SK-N-SH (cell line): ENCODE data around the gene TMIGD2. TPM values are rescaled to one million over a fixed set of nuclear protein-coding genes. Genes with fewer than 3 reads are reported as not detected.

Experiments
- CTCF ChIA-PET: fragments of 300-600, 350-600 bp; formaldehyde crosslinking; extraction: SDS; loops from one replicate; lab custom pipeline; 2021; lab: Yijun Ruan, JAX
- POLR2A ChIA-PET: fragments of 350-600 bp; sonication (Branson Sonifier 250); formaldehyde crosslinking; extraction: SDS; loops from one replicate; lab custom pipeline; 2020; ENCODE audit warnings: antibody characterized with exemption, inconsistent platforms; lab: Yijun Ruan, JAX
- DNase-seq: peaks from one replicate; pipeline ENCODE4 v3.0.0; 2012
- H2AFZ ChIP-seq: fragments of 200-600 bp; sonication (generic); 2 replicates; pipeline ENCODE4 v1.8.1; 2016; ENCODE audit warnings: antibody characterized with exemption, mild to moderate bottlenecking, low read depth
- H3F3A ChIP-seq: fragments of 200-600 bp; sonication (generic); replicated peaks from 2 replicates; pipeline ENCODE3; 2016; ENCODE audit warnings: antibody characterized with exemption, mild to moderate bottlenecking; ENCODE audit not compliant: insufficient read depth
- H3K27ac ChIP-seq, 2 experiments: fragments of 200-500 bp in 1 of 2; fragments of 200-600 bp in 1 of 2; sonication (Bioruptor generic) in 1 of 2; sonication (generic), shearing (Covaris generic) in 1 of 2; 2 replicates each; pipeline versions ENCODE4 v1.5.1 to v1.6.1; 2014 to 2016; ENCODE audit warnings: low read depth in 2 of 2, inconsistent platforms in 1 of 2, low read length in 1 of 2, mild to moderate bottlenecking in 1 of 2, mixed read lengths in 1 of 2
- H3K27me3 ChIP-seq: fragments of 200-600 bp; sonication (generic), shearing (Covaris generic); 2 replicates; pipeline ENCODE4 v1.6.1; 2016; ENCODE audit warnings: mixed run types; ENCODE audit not compliant: insufficient read depth
- H3K36me3 ChIP-seq, 2 experiments: fragments of 200-500 bp in 1 of 2; fragments of 200-600 bp in 1 of 2; sonication (Bioruptor generic) in 1 of 2; sonication (generic) in 1 of 2; replicated peaks in 1 of 2; 2 replicates each; pipeline versions ENCODE3 to v1.5.1; 2014 to 2016; ENCODE audit warnings: low read length in 1 of 2, mild to moderate bottlenecking in 1 of 2; ENCODE audit not compliant: insufficient read depth in 2 of 2, control insufficient read depth in 1 of 2
- H3K4me1 ChIP-seq, 2 experiments: fragments of 200-500 bp in 1 of 2; fragments of 200-600 bp in 1 of 2; sonication (Bioruptor generic) in 1 of 2; sonication (generic), shearing (Covaris generic) in 1 of 2; 2 replicates each; pipeline versions ENCODE4 v1.5.1 to v1.6.1; 2014 to 2016; ENCODE audit warnings: low read depth in 1 of 2, low read length in 1 of 2, mixed run types in 1 of 2; ENCODE audit not compliant: insufficient read depth in 2 of 2, control insufficient read depth in 1 of 2
- H3K4me2 ChIP-seq: fragments of 200-600 bp; sonication (generic), shearing (Covaris generic); 2 replicates; pipeline ENCODE4 v1.6.1; 2017; ENCODE audit warnings: mixed run types
- H3K4me3 ChIP-seq, 2 experiments: fragments of 200-500 bp in 1 of 2; fragments of 200-600 bp in 1 of 2; sonication (Bioruptor generic) in 1 of 2; sonication (generic), shearing (Covaris generic) in 1 of 2; 2 replicates each; pipeline versions ENCODE4 v1.5.1 to v1.8.1; 2014 to 2016; ENCODE audit warnings: low read depth in 2 of 2, inconsistent platforms in 1 of 2, low read length in 1 of 2, mild to moderate bottlenecking in 1 of 2, mixed read lengths in 1 of 2, moderate library complexity in 1 of 2
- H3K79me2 ChIP-seq: fragments of 200-600 bp; sonication (generic); 2 replicates; pipeline ENCODE4 v1.8.1; 2017; ENCODE audit warnings: mild to moderate bottlenecking; ENCODE audit not compliant: insufficient read depth
- H3K9ac ChIP-seq: fragments of 200-600 bp; sonication (generic); 2 replicates; pipeline ENCODE4 v1.6.1; 2017; ENCODE audit warnings: mixed run types
- H3K9me2 ChIP-seq: fragments of 200-600 bp; sonication (generic); 2 replicates; pipeline ENCODE4 v1.6.1; 2017; ENCODE audit warnings: mixed run types
- H3K9me3 ChIP-seq: fragments of 200-600 bp; sonication (generic); 2 replicates; pipeline ENCODE4 v1.6.1; 2017; ENCODE audit warnings: mixed run types, mild to moderate bottlenecking, moderate library complexity
- H4K20me1 ChIP-seq: fragments of 200-600 bp; sonication (generic); 2 replicates; pipeline ENCODE4 v1.6.1; 2017; ENCODE audit warnings: mild to moderate bottlenecking, mixed run types; ENCODE audit not compliant: insufficient read depth
- CHD2 ChIP-seq: fragments of 150-350 bp; IDR thresholded peaks from 2 replicates; pipeline ENCODE4 v1.6.1; 2018; ENCODE audit warnings: low read length; ENCODE audit not compliant: partially characterized antibody
- EP300 ChIP-seq, 2 experiments: IDR thresholded peaks; 2 replicates each; pipeline versions ENCODE4 v1.4.0 to v1.6.1; 2012; ENCODE audit warnings: borderline replicate concordance in 1 of 2, low read depth in 1 of 2, low read length in 1 of 2
- FOSL2 ChIP-seq: IDR thresholded peaks from 2 replicates; pipeline ENCODE4 v1.4.0; 2012; ENCODE audit warnings: low read depth, mild to moderate bottlenecking, moderate library complexity, borderline replicate concordance
- FOXJ3 ChIP-seq: sonication (generic); formaldehyde crosslinking; IDR thresholded peaks from 2 replicates; pipeline ENCODE4 v1.5.1; 2020; ENCODE audit warnings: mild to moderate bottlenecking, missing genetic modification reagents
- FOXM1 ChIP-seq: IDR thresholded peaks from 2 replicates; pipeline ENCODE4 v1.4.0; 2012; ENCODE audit warnings: low read depth, mild to moderate bottlenecking
- GATA2 ChIP-seq: sonication (generic); formaldehyde crosslinking; IDR thresholded peaks from 2 replicates; pipeline ENCODE4 v1.5.0; 2020; ENCODE audit warnings: mild to moderate bottlenecking, missing genetic modification reagents
- JUND ChIP-seq: IDR thresholded peaks from 2 replicates; pipeline ENCODE4 v1.4.0; 2012
- MEF2A ChIP-seq: IDR thresholded peaks from 2 replicates; pipeline ENCODE4 v1.4.0; 2012; ENCODE audit warnings: low read depth, borderline replicate concordance
- MXI1 ChIP-seq: IDR thresholded peaks from 2 replicates; pipeline ENCODE4 v1.6.1; 2012; ENCODE audit warnings: mild to moderate bottlenecking, low read depth, low read length, improper control_type of control experiment
- NFIC ChIP-seq: IDR thresholded peaks from 2 replicates; pipeline ENCODE4 v1.4.0; 2012; ENCODE audit warnings: borderline replicate concordance
- POLR2AphosphoS5 ChIP-seq: IDR thresholded peaks from 2 replicates; pipeline ENCODE4 v1.6.1; 2012; ENCODE audit warnings: low read depth, low read length
- RFX5 ChIP-seq: IDR thresholded peaks from 2 replicates; pipeline ENCODE4 v1.6.1; 2012; ENCODE audit warnings: mild to moderate bottlenecking, improper control_type of control experiment, low read length
- RXRA ChIP-seq: IDR thresholded peaks from 2 replicates; pipeline ENCODE4 v1.4.0; 2012; ENCODE audit warnings: low read depth, mild to moderate bottlenecking, borderline replicate concordance
- TAF1 ChIP-seq: IDR thresholded peaks from 2 replicates; pipeline ENCODE4 v1.6.1; 2012; ENCODE audit warnings: low read depth, mild to moderate bottlenecking, low read length, moderate library complexity, borderline replicate concordance
- TCF12 ChIP-seq: IDR thresholded peaks from 2 replicates; pipeline ENCODE4 v1.4.0; 2012
- YY1 ChIP-seq: IDR thresholded peaks from 2 replicates; pipeline ENCODE4 v1.4.0; 2012; ENCODE audit warnings: low read depth, mild to moderate bottlenecking
- WGBS: methylation state at CpG from one replicate; pipeline ENCODE4 v1.1.6; 2017; ENCODE audit warnings: low lambda C conversion rate; 5-methylcytosine and 5-hydroxymethylcytosine counted together
- polyA plus RNA-seq, 3 experiments: library from polyadenylated mRNA; depleted of rRNA; stranded (reverse); fragments of >200 nt; gene quantifications; 2 replicates each; pipeline ENCODE4 v1.2.3, GENCODE V29; 2012
- TF ChIP-seq, protein P1 (sequence below): IDR thresholded peaks from 2 replicates; pipeline ENCODE4 v1.4.0; 2012; ENCODE audit warnings: low read depth, borderline replicate concordance
- TF ChIP-seq, protein P2 (sequence below): fragments of 200-600 bp; sonication (generic); IDR thresholded peaks from 2 replicates; pipeline ENCODE4 v1.6.1; 2017; ENCODE audit warnings: antibody characterized with exemption, mild to moderate bottlenecking, moderate library complexity
- TF ChIP-seq, protein P3 (sequence below): fragments of 150-350 bp; IDR thresholded peaks from 2 replicates; pipeline ENCODE4 v1.6.1; 2016; ENCODE audit warnings: mild to moderate bottlenecking, low read depth, low read length
- TF ChIP-seq, protein P4 (sequence below): fragments of 150-350 bp; IDR thresholded peaks from 2 replicates; pipeline ENCODE4 v1.6.1; 2017; ENCODE audit warnings: antibody characterized with exemption, low read length, low read depth, borderline replicate concordance

Gene TMIGD2
- polyA plus RNA-seq, 1 of the 3 experiments (the other 2 are of a cell fraction) = not detected

DNA sequence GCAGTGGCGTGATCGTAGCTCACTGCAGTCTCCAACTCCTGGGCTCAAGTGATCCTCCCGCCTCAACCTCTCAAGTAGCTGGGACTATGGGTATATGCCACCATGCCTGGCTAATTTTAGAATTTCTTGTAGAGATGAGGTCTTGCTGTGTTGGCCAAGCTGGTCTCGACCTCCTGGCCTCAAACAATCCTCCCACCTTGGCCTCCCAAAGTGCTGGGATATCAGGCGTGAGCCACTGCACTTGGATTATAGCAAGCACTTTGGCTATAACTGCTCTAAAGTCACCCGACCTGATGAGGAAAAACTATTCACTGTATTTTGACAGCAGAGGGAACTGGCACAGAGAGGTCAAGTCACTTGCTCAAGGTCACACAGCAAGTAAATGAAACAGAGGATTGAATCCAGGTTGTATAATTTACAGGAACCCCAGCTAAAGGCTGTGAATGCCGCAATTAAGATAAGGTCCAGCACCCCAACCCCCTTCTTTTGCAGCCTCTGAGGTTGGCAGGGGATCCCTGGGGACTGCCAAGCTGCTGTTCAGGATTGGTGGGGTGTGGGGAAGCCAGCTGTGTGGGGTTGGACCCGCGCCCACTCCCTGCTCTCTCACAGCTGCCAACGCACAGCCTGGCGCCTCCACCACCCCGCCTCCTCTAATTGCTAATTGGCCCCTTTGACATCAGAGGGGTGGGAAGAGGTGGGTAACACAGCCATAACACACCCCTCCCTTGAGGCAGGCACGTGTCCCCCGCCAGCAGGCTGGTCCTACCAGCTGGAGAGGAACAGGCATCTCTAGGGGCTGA is 6.0 kb downstream of the TMIGD2 start (continued):
- TF ChIP-seq, protein P1, sequence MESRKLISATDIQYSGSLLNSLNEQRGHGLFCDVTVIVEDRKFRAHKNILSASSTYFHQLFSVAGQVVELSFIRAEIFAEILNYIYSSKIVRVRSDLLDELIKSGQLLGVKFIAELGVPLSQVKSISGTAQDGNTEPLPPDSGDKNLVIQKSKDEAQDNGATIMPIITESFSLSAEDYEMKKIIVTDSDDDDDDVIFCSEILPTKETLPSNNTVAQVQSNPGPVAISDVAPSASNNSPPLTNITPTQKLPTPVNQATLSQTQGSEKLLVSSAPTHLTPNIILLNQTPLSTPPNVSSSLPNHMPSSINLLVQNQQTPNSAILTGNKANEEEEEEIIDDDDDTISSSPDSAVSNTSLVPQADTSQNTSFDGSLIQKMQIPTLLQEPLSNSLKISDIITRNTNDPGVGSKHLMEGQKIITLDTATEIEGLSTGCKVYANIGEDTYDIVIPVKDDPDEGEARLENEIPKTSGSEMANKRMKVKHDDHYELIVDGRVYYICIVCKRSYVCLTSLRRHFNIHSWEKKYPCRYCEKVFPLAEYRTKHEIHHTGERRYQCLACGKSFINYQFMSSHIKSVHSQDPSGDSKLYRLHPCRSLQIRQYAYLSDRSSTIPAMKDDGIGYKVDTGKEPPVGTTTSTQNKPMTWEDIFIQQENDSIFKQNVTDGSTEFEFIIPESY = no peak
- TF ChIP-seq RXRA = no peak

DNA sequence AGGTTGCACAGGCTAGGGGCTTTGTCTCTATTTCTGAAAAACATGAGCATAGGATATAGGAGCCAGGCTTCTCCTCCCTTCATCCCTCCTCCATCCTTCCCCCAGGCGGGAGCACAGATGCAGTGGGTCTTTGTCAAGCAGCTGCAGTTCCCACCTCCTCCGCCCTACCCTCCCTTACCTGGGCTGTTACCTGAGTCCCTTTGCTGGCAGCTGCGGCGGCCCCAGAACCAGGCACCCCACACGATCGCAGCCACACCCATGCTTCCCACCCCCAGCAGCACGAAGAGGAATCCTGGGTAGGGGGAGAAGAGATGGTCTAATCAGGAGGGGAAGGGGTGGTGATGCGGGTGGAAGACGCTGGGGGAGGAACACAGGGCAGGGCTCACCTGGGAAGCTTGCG is 7.8 kb downstream of the TMIGD2 start:
- WGBS = 84% methylated on average over 10 of the region's 10 CpGs
- H3K9me2 ChIP-seq = no peaks in the 10 kb centered on the region
- H3K9me3 ChIP-seq = no peaks in the 10 kb centered on the region
- H3K79me2 ChIP-seq = no peaks in the 10 kb centered on the region
- H3K4me1 ChIP-seq = peaks cover 0 to 17% of the 10 kb centered on the region in 2 experiments; a peak in 1 of 4 replicates
- TF ChIP-seq TAF1 (no peak), MXI1 (no peak), CHD2 (no peak), MEF2A (no peak), JUND (no peak), EP300 (IDR thresholded peaks at IDR 0.05; ENCODE audit: borderline replicate concordance in 1 of 2, low read depth in 1 of 2, low read length in 1 of 2) (no peak), YY1 (no peak), FOXJ3 (CRISPR knock-in tag) (no peak), POLR2AphosphoS5 (no peak), NFIC (no peak), FOSL2 (no peak), TCF12 (no peak), FOXM1 (no peak), RFX5 (no peak), GATA2 (no peak)
- TF ChIP-seq, protein P2, sequence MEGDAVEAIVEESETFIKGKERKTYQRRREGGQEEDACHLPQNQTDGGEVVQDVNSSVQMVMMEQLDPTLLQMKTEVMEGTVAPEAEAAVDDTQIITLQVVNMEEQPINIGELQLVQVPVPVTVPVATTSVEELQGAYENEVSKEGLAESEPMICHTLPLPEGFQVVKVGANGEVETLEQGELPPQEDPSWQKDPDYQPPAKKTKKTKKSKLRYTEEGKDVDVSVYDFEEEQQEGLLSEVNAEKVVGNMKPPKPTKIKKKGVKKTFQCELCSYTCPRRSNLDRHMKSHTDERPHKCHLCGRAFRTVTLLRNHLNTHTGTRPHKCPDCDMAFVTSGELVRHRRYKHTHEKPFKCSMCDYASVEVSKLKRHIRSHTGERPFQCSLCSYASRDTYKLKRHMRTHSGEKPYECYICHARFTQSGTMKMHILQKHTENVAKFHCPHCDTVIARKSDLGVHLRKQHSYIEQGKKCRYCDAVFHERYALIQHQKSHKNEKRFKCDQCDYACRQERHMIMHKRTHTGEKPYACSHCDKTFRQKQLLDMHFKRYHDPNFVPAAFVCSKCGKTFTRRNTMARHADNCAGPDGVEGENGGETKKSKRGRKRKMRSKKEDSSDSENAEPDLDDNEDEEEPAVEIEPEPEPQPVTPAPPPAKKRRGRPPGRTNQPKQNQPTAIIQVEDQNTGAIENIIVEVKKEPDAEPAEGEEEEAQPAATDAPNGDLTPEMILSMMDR = no peak
- TF ChIP-seq, protein P3, sequence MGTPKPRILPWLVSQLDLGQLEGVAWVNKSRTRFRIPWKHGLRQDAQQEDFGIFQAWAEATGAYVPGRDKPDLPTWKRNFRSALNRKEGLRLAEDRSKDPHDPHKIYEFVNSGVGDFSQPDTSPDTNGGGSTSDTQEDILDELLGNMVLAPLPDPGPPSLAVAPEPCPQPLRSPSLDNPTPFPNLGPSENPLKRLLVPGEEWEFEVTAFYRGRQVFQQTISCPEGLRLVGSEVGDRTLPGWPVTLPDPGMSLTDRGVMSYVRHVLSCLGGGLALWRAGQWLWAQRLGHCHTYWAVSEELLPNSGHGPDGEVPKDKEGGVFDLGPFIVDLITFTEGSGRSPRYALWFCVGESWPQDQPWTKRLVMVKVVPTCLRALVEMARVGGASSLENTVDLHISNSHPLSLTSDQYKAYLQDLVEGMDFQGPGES = no peak
- TF ChIP-seq, protein P1 = no peak
- TF ChIP-seq, protein P4, sequence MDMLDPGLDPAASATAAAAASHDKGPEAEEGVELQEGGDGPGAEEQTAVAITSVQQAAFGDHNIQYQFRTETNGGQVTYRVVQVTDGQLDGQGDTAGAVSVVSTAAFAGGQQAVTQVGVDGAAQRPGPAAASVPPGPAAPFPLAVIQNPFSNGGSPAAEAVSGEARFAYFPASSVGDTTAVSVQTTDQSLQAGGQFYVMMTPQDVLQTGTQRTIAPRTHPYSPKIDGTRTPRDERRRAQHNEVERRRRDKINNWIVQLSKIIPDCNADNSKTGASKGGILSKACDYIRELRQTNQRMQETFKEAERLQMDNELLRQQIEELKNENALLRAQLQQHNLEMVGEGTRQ = no peak
- H3K36me3 ChIP-seq = no peaks in the 10 kb centered on the region
- no peak overlapping the region for H2AFZ ChIP-seq
- no peak overlapping the region for H3K9ac ChIP-seq
- DNase-seq = peak; percentile 20
- no peak overlapping the region for H3K4me3 ChIP-seq
- POLR2A ChIA-PET = no interaction called here
- H4K20me1 ChIP-seq = no peaks in the 10 kb centered on the region
- H3K4me2 ChIP-seq = no peak overlapping the region
- no peaks in the 10 kb centered on the region for H3K27me3 ChIP-seq
- CTCF ChIA-PET = interaction anchor here (0.7 to 2.2 kb wide), 2 partner anchors 47 to 59 kb away, joined by 3 to 7 read pairs; partner anchors contain the start of gene YJU2
- H3F3A ChIP-seq = no peaks in the 10 kb centered on the region
- no peak overlapping the region for H3K27ac ChIP-seq
